ENCODE results near the gene SLC31A2. TPM values are rescaled to one million over a fixed set of nuclear protein-coding genes. Genes with fewer than 3 reads are reported as not detected.
A peak's percentile ranks its signal among the peaks of the same experiment; 100 is the strongest.
"Not testable (repeated sequence)": the region's sequence is repeated elsewhere in the genome, so short reads cannot be mapped to it uniquely, and the experiment has no call there.

Gene SLC31A2
- total RNA-seq, 2 experiments from 2014 or later = 5.1 to 6.7 TPM

DNA sequence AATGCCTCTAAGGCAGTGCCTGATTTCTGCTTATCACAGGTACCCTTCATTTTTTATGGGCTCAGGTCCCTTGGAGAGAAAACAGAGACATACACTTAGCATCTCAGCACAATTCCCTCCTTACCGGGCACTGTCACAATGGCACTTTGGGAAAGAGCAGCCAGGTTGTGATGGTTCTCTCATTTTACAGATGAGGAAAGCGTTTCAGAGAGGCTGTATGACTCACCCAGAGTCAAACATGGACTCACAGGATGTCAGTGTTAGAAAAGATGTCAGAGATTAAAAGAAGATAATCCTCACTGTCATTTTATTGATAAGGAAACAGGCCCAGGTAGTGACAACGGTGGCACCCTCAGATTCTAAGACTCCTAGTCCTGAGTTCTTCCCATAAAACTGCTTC lies 12.0 kb upstream of the SLC31A2 start:
- no peak overlapping the region for H3K4me3 Mint-ChIP-seq
- CTCF ChIA-PET = no interaction called here
- H3K27me3 Mint-ChIP-seq = peaks cover 2% of the 10 kb centered on the region
- H3K9me3 Mint-ChIP-seq = peaks cover 19% of the 10 kb centered on the region
- POLR2A ChIA-PET = no interaction called here
- H3K4me1 Mint-ChIP-seq (ENCODE audit: low read depth) = no peaks in the 10 kb centered on the region
- peaks cover 1% of the 10 kb centered on the region for H3K36me3 Mint-ChIP-seq
- DNase-seq = no peak
- intact Hi-C loops (cut with micrococcal nuclease) = no loop called here
- no peak overlapping the region for H3K27ac Mint-ChIP-seq

DNA sequence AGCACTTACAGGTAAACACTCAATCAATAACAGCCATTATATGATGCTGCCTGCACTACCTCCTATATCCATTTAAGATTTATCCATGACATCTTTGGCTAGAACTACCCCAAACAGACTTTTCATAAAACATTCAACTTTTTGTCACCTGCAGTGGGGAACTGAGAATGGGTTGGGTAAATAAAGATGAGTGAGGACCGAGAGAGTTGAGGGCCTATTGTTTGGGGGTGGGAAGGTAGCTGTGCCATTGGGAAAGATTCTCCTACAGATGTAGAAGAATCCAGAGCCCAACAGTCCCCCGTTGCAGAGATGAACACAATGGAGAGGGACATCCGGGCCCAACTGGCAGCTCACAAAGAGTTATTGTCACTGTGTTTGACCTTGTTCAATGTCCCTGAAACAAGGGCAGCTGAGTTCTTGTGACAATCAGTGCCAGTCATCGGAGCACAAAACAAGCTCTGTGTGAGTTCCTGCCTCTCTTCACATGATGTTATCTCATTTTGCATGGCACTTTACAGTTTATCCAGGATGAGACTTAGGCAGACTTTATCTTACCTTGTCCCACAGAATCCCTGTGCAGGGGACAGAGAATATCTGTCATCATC lies 11.5 kb upstream of the SLC31A2 start:
- ChIA-PET POLR2A (no interaction called here), CTCF (interaction anchor here (1.0 kb wide), 1 partner anchor 27 kb away, joined by 3 read pairs; no protein-coding TSS in a partner anchor)
- no peak overlapping the region for H3K27ac Mint-ChIP-seq
- no peak for DNase-seq
- H3K9me3 Mint-ChIP-seq = peaks cover 19% of the 10 kb centered on the region
- H3K4me3 Mint-ChIP-seq = no peak overlapping the region
- intact Hi-C loops (cut with micrococcal nuclease) = no loop called here
- peaks cover 2% of the 10 kb centered on the region for H3K27me3 Mint-ChIP-seq
- H3K36me3 Mint-ChIP-seq = peaks cover 1% of the 10 kb centered on the region
- H3K4me1 Mint-ChIP-seq (ENCODE audit: low read depth) = no peaks in the 10 kb centered on the region

- Mint-ChIP-seq H3K36me3 (peaks cover 1% of the 10 kb centered on the region), H3K9me3 (peaks cover 19% of the 10 kb centered on the region), H3K27me3 (peaks cover 5% of the 10 kb centered on the region), H3K4me1 (ENCODE audit: low read depth) (no peaks in the 10 kb centered on the region), H3K4me3 (no peak overlapping the region), H3K27ac (no peak overlapping the region)
- POLR2A ChIA-PET = no interaction called here
- intact Hi-C loops (cut with micrococcal nuclease) = no loop called here
- CTCF ChIA-PET = interaction anchor here (1.0 kb wide), 1 partner anchor 28 kb away, joined by 3 read pairs; no protein-coding TSS in a partner anchor
- no peak for DNase-seq
Observed at GRCh38 chr9:113139953-113140352, 10.9 kb upstream of the SLC31A2 start.

- H3K27ac Mint-ChIP-seq; POLR2A ChIA-PET; DNase-seq; CTCF ChIA-PET; H3K27me3 Mint-ChIP-seq; H3K4me1 Mint-ChIP-seq (ENCODE audit: low read depth); H3K4me3 Mint-ChIP-seq; H3K36me3 Mint-ChIP-seq; intact Hi-C loops (cut with micrococcal nuclease): not testable (repeated sequence)
- H3K9me3 Mint-ChIP-seq = peaks cover 19% of the 10 kb centered on the region
Observed at GRCh38 chr9:113140896-113141295, 9.9 kb upstream of the SLC31A2 start.

DNA sequence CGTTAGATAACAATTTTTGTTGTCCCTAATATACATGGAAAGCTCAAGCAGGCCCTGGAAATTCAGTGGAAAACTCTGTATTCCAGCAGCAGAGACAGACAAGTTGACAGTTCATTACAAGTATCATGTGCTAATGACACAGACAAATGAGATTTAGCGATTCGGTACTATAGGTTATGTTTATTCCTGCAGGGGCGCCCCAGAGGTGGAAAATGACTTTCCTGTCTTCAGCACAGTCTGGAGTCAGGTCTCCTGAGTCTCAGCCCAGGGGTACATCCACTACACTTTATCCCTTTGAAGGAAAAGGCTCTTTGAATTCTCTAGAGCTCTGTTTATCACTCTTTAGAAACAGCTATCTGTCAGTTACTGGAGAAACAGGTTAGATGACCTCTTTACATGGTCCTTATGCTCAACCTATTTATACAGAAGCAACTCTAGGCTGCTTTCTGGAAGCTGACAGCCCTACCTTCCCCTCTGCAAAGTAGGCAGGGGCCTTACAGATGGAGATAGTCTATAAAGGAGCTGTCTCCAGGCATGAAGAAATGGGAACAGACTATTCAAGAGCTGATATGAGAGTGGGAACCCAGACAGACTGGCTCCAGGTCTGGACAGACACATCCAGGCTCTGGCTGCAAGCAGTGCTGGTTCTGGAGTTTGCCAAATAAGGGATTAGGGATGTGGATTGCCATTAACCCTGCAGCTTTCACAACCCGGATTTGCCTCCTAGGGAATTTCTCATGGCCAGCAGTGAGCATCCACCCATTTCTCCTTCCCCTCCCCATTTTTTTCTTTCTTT lies 7.2 kb upstream of the SLC31A2 start:
- DNase-seq = no peak
- Mint-ChIP-seq H3K27me3 (peaks cover 8% of the 10 kb centered on the region), H3K9me3 (peaks cover 19% of the 10 kb centered on the region), H3K4me3 (no peak overlapping the region), H3K36me3 (peaks cover 1% of the 10 kb centered on the region), H3K4me1 (ENCODE audit: low read depth) (no peaks in the 10 kb centered on the region), H3K27ac (no peak overlapping the region)
- intact Hi-C loops (cut with micrococcal nuclease) = no loop called here
- ChIA-PET POLR2A (no interaction called here), CTCF (interaction anchor here (0.8 to 1.0 kb wide), 2 partner anchors 31 to 516 kb away, joined by 3 to 4 read pairs; no protein-coding TSS in a partner anchor)

DNA sequence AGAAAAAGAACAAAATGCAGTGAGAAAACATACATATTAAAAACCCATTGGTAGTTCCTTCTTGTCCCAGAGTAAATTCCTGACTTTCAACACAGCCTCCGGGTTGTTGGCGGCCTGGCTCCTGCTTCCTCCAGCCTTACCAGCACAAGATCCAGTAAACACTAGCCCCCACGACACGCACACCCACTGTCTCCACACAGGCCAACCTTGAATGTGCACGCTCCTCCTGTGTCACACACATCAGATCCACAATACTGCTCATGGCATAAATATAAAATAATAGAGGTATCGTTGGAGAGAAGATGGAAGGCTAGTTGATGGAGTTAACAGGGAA lies 2.5 kb upstream of the SLC31A2 start:
- Mint-ChIP-seq H3K9me3 (no peaks in the 10 kb centered on the region), H3K36me3 (no peaks in the 10 kb centered on the region), H3K27me3 (peaks cover 6% of the 10 kb centered on the region), H3K4me3 (no peak overlapping the region), H3K4me1 (ENCODE audit: low read depth) (peaks cover 14% of the 10 kb centered on the region), H3K27ac (no peak overlapping the region)
- intact Hi-C loops (cut with micrococcal nuclease) = no loop called here
- no peak for DNase-seq
- ChIA-PET CTCF (no interaction called here), POLR2A (no interaction called here)

GRCh38 chr9:113148781-113149510 lies 1.9 kb upstream of the SLC31A2 start:
- Mint-ChIP-seq H3K4me1 (ENCODE audit: low read depth) (peaks cover 14% of the 10 kb centered on the region), H3K9me3 (no peaks in the 10 kb centered on the region), H3K36me3 (no peaks in the 10 kb centered on the region), H3K27ac (no peak overlapping the region), H3K4me3 (no peak overlapping the region), H3K27me3 (peaks cover 6% of the 10 kb centered on the region)
- DNase-seq = no peak
- ChIA-PET CTCF (no interaction called here), POLR2A (no interaction called here)
- intact Hi-C loops (cut with micrococcal nuclease) = no loop called here

DNA sequence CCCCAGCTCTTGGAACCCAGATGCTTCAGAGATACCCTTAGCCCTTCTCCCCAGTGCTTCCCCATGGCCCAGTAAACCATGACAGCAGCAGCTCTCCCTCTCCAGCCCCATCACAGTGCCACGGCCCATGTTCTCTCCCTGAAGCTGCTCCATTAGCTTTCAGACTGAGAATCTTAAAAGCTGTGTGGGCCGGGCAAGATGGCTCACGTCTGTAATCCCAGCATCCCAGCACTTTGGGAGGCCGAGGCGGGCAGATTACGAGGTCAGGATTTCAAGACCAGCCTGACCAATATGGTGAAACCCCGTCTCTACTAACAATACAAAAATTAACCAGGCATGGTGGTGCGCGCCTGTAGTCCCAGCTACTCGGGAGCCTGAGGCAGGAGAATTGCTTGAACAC lies 1.2 kb upstream of the SLC31A2 start:
- intact Hi-C loops (cut with micrococcal nuclease); H3K36me3 Mint-ChIP-seq; DNase-seq; H3K27ac Mint-ChIP-seq; H3K27me3 Mint-ChIP-seq; POLR2A ChIA-PET; H3K9me3 Mint-ChIP-seq; H3K4me3 Mint-ChIP-seq: not testable (repeated sequence)
- H3K4me1 Mint-ChIP-seq (ENCODE audit: low read depth) = peaks cover 14% of the 10 kb centered on the region
- CTCF ChIA-PET = interaction anchor here (1.0 kb wide), 1 partner anchor 16 kb away, joined by 3 read pairs; no protein-coding TSS in a partner anchor

GRCh38 chr9:113151696-113152630 lies 1.2 kb downstream of the SLC31A2 start:
- CTCF ChIA-PET = interaction anchor here (0.6 to 2.7 kb wide), 7 partner anchors 8 to 123 kb away, joined by 4 to 22 read pairs (median 5); partner anchors contain the start of genes CDC26, FKBP15, PRPF4 and SLC31A1
- intact Hi-C loops (cut with micrococcal nuclease) = loop anchor here (2.0 to 10.0 kb wide), 3 partner anchors 69 to 397 kb away; partner anchors contain the start of genes ALAD, FKBP15, SLC31A1 and SNX30

DNA sequence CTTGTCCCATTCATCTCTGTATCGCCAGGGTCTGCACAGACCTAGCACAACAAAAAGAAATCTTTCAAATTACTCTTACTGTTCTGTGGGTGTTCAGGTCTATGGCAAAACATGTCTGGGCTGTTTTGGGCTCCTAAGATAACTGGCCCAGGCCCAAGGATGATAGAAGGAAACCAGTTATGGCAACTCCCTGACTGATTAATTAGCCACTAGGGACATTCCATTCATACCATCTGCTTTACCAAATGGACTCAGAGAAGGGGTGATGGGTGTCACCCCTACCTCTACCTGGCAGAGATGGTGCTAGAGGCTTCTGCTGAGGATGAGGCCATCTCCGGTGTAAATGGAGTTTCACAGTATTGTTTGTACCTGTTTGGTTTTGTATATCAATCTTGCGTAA lies 1.9 kb downstream of the SLC31A2 start:
- no peaks in the 10 kb centered on the region for H3K9me3 Mint-ChIP-seq
- H3K4me1 Mint-ChIP-seq (ENCODE audit: low read depth) = peaks cover 37% of the 10 kb centered on the region
- H3K27ac Mint-ChIP-seq = no peak overlapping the region
- intact Hi-C loops (cut with micrococcal nuclease) = loop anchor here (5.0 to 10.0 kb wide), 2 partner anchors 250 to 398 kb away; partner anchors contain the start of genes ALAD and SNX30
- DNase-seq = no peak
- H3K4me3 Mint-ChIP-seq = peak overlapping the region; percentile 43
- no peaks in the 10 kb centered on the region for H3K27me3 Mint-ChIP-seq
- ChIA-PET POLR2A (no interaction called here), CTCF (interaction anchor here (1.2 to 2.7 kb wide), 2 partner anchors 22 to 40 kb away, joined by 3 to 22 read pairs; no protein-coding TSS in a partner anchor)
- H3K36me3 Mint-ChIP-seq = no peaks in the 10 kb centered on the region

More at GRCh38 chr9:113151696-113152630, 1.2 kb downstream of the SLC31A2 start:
- no peaks in the 10 kb centered on the region for H3K36me3 Mint-ChIP-seq
- POLR2A ChIA-PET = interaction anchor here (0.6 to 2.1 kb wide), 3 partner anchors 69 to 917 kb away, joined by 3 to 17 read pairs (median 6); partner anchors contain the start of genes FKBP15 and SLC31A1
- no peaks in the 10 kb centered on the region for H3K27me3 Mint-ChIP-seq
- H3K4me3 Mint-ChIP-seq = peak overlapping the region; percentile 80
- H3K27ac Mint-ChIP-seq = no peak overlapping the region
- no peak for DNase-seq
- no peaks in the 10 kb centered on the region for H3K9me3 Mint-ChIP-seq
- peaks cover 35% of the 10 kb centered on the region for H3K4me1 Mint-ChIP-seq (ENCODE audit: low read depth)

DNA sequence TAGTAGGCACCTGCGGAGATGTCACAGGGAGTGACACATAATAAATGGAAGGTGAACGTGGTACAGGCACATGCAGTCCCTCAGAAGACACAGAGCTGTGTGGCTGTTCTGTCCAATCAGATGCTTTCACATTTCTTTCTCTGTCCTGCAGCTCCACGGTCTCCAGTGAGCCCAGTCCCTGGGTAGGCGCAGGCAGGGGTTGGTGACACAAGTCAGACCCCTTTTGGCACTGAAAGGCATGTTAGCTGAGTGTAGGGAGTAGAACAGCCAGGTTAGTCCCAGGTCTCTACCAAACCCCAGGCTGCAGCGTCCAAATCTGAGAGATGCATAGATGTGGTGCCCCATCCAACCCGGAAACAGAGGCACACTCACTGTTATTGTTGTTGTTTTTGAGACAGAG lies 2.8 kb downstream of the SLC31A2 start:
- intact Hi-C loops (cut with micrococcal nuclease) = loop anchor here (5.0 to 10.0 kb wide), 2 partner anchors 249 to 399 kb away; partner anchors contain the start of genes ALAD and SNX30
- no peak overlapping the region for H3K4me3 Mint-ChIP-seq
- DNase-seq = no peak
- CTCF ChIA-PET = interaction anchor here (0.5 to 1.2 kb wide), 2 partner anchors 17 to 23 kb away, joined by 3 read pairs; no protein-coding TSS in a partner anchor
- peaks cover 3% of the 10 kb centered on the region for H3K36me3 Mint-ChIP-seq
- POLR2A ChIA-PET = interaction anchor here (4.2 kb wide), 1 partner anchor 68 kb away, joined by 19 read pairs; the partner anchor contains the start of genes FKBP15 and SLC31A1
- no peaks in the 10 kb centered on the region for H3K9me3 Mint-ChIP-seq
- no peak overlapping the region for H3K27ac Mint-ChIP-seq
- no peaks in the 10 kb centered on the region for H3K27me3 Mint-ChIP-seq
- peaks cover 38% of the 10 kb centered on the region for H3K4me1 Mint-ChIP-seq (ENCODE audit: low read depth)

Data from activated CD4-positive, alpha-beta memory T cell treated with anti-CD3 and anti-CD28 coated beads for 36 hours (primary cell).